GM12872 (cell line): ENCODE results near the gene RNF112.

Experiments used
- CTCF ChIP-seq: IDR thresholded peaks from 3 replicates; pipeline ENCODE4 v1.5.1; 2011; ENCODE audit warnings: low read depth, mild to moderate bottlenecking, low read length, moderate library complexity; ENCODE audit not compliant: insufficient read depth

The RNF112 gene

DNA sequence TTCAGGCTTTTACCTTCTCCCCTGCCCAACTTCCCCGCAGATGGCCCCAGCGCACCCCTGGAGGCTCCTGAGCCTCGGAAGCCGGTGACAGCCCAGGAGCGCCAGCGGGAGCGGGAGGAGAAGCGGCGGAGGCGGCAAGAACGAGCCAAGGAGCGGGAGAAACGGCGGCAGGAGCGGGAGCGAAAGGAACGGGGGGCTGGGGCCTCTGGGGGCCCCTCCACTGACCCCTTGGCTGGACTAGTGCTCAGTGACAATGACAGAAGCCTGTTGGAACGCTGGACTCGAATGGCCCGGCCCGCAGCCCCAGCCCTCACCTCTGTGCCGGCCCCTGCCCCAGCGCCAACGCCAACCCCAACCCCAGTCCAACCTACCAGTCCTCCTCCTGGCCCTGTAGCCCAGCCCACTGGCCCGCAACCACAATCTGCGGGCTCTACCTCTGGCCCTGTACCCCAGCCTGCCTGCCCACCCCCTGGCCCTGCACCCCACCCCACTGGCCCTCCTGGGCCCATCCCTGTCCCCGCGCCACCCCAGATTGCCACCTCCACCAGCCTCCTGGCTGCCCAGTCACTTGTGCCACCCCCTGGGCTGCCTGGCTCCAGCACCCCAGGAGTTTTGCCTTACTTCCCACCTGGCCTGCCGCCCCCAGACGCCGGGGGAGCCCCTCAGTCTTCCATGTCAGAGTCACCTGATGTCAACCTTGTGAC lies 29.1 kb upstream of the RNF112 start:
- TF ChIP-seq CTCF: no peak

GRCh38 chr17:19382531-19383444 lies 28.2 kb upstream of the RNF112 start:
- TF ChIP-seq CTCF: no peak

DNA sequence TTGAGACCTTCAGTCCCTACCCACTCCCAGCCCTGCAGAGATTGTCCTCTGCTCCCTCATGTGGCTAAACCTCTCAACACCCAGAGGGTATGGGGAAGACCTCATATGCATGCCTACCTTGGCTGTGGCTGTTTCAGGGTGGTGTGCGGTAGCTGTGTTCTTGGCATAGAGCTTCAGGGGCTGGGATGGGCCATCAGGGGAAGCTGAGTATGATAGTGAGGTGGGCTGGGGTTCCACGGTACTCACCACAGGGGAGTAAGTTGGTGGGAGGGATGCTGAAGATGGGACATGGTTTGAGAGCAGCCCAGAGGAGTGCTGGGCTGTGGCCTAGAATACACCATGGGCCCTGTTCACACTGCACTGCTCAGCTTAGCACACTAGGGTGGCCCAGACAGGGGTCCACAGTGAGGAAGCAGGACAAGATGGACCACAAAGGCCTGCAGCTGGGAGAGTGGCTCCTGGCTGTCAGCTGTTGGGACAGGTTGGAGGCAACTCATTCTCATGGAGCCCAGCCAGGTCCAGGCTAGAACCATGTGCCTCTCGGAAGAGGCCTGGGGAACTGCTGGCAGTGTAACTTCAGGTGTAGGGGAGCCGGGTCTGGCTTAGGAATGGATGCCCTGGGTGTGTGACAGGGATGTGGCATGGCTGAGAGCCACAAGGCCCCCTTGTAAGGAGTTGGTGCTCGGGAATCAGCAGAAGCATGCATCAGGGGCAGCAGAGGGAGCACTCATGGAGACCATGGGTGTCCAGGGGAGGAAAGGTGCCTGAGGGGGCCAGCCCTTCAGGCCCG lies 27.2 kb upstream of the RNF112 start:
- TF ChIP-seq CTCF: no peak

GRCh38 chr17:19384723-19385391 lies 26.2 kb upstream of the RNF112 start:
- TF ChIP-seq CTCF: no peak

DNA sequence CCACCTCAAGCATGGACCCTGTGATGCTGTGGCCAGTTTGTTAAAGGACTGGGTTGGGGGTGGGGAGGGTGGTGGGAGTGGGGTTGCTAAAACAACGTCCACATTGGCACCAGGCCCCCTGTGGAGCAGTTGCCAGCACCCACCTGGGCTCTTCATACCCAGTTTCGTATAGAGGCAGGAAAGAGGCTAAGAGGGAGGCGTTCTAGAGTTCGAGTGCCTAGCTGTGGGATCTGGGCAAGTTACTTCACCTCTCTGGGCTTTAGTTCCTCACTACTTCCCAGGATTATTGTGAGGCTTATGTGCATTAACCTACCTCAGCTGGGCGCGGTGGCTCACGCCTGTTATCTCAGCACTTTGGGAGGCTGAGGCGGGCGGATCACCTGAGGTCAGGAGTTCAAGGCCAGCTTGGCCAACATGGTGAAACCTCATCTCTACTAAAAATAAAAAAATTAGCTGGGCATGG lies 25.5 kb upstream of the RNF112 start:
- no peak for TF ChIP-seq CTCF

DNA sequence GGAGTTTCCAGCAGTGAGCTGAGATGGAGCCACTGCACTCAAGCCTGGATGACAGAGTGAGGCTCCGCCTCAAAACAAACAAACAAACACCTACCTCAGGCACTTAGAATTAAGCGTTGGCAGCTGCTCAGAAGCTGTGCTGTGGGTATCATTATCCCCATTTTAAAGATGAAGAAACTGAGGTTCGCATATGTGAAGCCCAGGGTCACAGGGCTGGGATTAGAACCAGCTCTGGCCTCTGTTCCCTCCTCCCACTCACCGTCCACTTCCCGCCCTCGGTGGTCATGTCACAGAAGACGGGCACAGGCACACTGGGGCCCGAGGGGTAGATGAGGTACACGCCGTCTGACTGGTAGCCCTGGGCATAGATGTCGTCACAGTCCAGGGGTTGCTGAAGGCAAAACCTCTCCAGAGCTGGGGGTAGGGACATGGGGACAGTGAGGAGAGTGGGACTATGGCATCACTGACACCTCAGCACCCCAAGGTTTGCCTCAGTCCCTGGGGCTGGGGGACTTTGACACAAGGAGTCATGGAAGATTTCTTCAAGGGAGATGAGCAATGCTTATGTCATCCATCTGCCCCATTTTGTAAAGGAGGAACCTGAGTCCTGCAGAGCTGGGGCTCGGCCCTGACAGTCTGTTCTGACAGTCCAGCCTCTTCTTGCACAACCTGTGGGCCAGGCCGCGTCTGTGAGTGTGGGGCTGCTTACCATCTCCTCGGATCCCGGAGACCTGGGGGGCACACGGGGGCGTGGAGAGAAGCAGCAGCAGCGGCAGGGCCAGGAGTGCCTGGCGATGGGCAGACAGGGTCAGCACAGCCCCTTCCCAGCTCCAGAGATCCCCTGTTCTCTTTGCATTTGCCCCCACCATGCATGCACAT lies 24.7 kb upstream of the RNF112 start:
- no peak for TF ChIP-seq CTCF
